Panc1 (cell line): ENCODE data around the gene RNU1-2.
"Not testable (repeated sequence)": the region's sequence is repeated elsewhere in the genome, so short reads cannot be mapped to it uniquely, and the experiment has no call there.

ENCODE experiments used
- CTCF ChIP-seq: fragments of 450-650 bp; IDR thresholded peaks from 2 replicates; pipeline ENCODE4 v1.5.1; 2017; ENCODE audit warnings: mild to moderate bottlenecking
- POLR2AphosphoS5 ChIP-seq: IDR thresholded peaks from 2 replicates; pipeline ENCODE4 v1.6.1; 2012; ENCODE audit warnings: mild to moderate bottlenecking, low read depth, low read length, moderate library complexity
- REST ChIP-seq, 2 experiments: IDR thresholded peaks; 2 replicates each; pipeline ENCODE4 v1.6.1; 2011 to 2012; ENCODE audit warnings: low read depth in 2 of 2, control low read depth in 1 of 2, low read length in 1 of 2, mild to moderate bottlenecking in 1 of 2, moderate library complexity in 1 of 2; ENCODE audit not compliant: insufficient read depth in 1 of 2

- not testable (repeated sequence) for TF ChIP-seq CTCF; REST (IDR thresholded peaks at IDR 0.05; ENCODE audit: insufficient read depth in 1 of 2, low read depth in 2 of 2, low read length in 1 of 2); POLR2AphosphoS5
These were observed 19.3 kb downstream of the RNU1-2 start for GRCh38 chr1:16914928-16915626.
